NT2/D1 (cell line): ENCODE data around the gene CLEC16A.

ENCODE experiments used
- YY1 ChIP-seq: IDR thresholded peaks from 2 replicates; pipeline ENCODE4 v1.6.1; 2011; ENCODE audit not compliant: insufficient read length, insufficient read depth
- ZNF274 ChIP-seq: IDR thresholded peaks from 2 replicates; pipeline ENCODE4 v1.6.1; 2011; ENCODE audit warnings: mild to moderate bottlenecking, low read depth, low read length

- TF ChIP-seq YY1 (no peak), ZNF274 (no peak)
These were observed 10.5 kb upstream of the CLEC16A start for GRCh38 chr16:10933865-10934264.
